H9 (cell line): ENCODE measurements around the gene WDR36. TPM values are rescaled to one million over a fixed set of nuclear protein-coding genes. Genes with fewer than 3 reads are reported as not detected.
A peak's percentile ranks its signal among the peaks of the same experiment; 100 is the strongest.

Experiments
- DNase-seq: peaks from one replicate; pipeline ENCODE4 v3.0.0-alpha.2; 2017
- H2AFZ ChIP-seq: one replicate; pipeline ENCODE4 v1.6.1; 2013; ENCODE audit warnings: mild to moderate bottlenecking, low read length, control low read depth, moderate library complexity
- H2AK5ac ChIP-seq: 2 replicates; pipeline ENCODE4 v1.6.1; 2013; ENCODE audit warnings: low read length, control low read depth, mixed read lengths; ENCODE audit not compliant: insufficient read length
- H2BK120ac ChIP-seq: one replicate; pipeline ENCODE4 v1.6.1; 2013; ENCODE audit warnings: low read depth, mild to moderate bottlenecking, low read length, control low read depth, inconsistent platforms; ENCODE audit not compliant: poor library complexity, severe bottlenecking
- H2BK12ac ChIP-seq: 2 replicates; pipeline ENCODE4 v1.6.1; 2013; ENCODE audit warnings: low read length, control low read depth, mixed read lengths, low read depth; ENCODE audit not compliant: insufficient read length
- H2BK15ac ChIP-seq: 2 replicates; pipeline ENCODE4 v1.6.1; 2013; ENCODE audit warnings: low read depth, low read length, control low read depth
- H2BK20ac ChIP-seq: one replicate; pipeline ENCODE4 v1.6.1; 2013; ENCODE audit warnings: low read depth, mild to moderate bottlenecking, low read length, control low read depth, inconsistent platforms; ENCODE audit not compliant: poor library complexity, severe bottlenecking
- H2BK5ac ChIP-seq: 2 replicates; pipeline ENCODE4 v1.6.1; 2013; ENCODE audit warnings: low read length, control low read depth, mixed read lengths; ENCODE audit not compliant: insufficient read length
- H3K14ac ChIP-seq: 2 replicates; pipeline ENCODE4 v1.6.1; 2013; ENCODE audit warnings: low read length, control low read depth; ENCODE audit not compliant: insufficient read depth
- H3K18ac ChIP-seq: 2 replicates; pipeline ENCODE4 v1.6.1; 2013; ENCODE audit warnings: low read depth, mild to moderate bottlenecking, mixed read lengths, low read length, control low read depth; ENCODE audit not compliant: insufficient read length
- H3K23ac ChIP-seq: 2 replicates; pipeline ENCODE4 v1.6.1; 2013; ENCODE audit warnings: low read length, control low read depth, mixed read lengths, low read depth; ENCODE audit not compliant: insufficient read length
- H3K23me2 ChIP-seq: 2 replicates; pipeline ENCODE4 v1.6.1; 2013; ENCODE audit warnings: low read depth, mild to moderate bottlenecking, mixed read lengths, low read length, control low read depth; ENCODE audit not compliant: insufficient read length, poor library complexity, severe bottlenecking
- H3K27ac ChIP-seq: 2 replicates; pipeline ENCODE4 v1.5.1; 2013; ENCODE audit warnings: low read length, control low read depth, mixed read lengths, low read depth; ENCODE audit not compliant: insufficient read length
- H3K27me3 ChIP-seq: 2 replicates; pipeline ENCODE4 v1.6.1; 2013; ENCODE audit warnings: low read length, control low read depth, inconsistent platforms; ENCODE audit not compliant: insufficient read depth
- H3K4ac ChIP-seq: 2 replicates; pipeline ENCODE4 v1.6.1; 2013; ENCODE audit warnings: low read depth, mild to moderate bottlenecking, control low read depth, inconsistent platforms, low read length, moderate library complexity
- H3K4me1 ChIP-seq: 2 replicates; pipeline ENCODE4 v1.6.1; 2013; ENCODE audit warnings: low read length, control low read depth, inconsistent platforms; ENCODE audit not compliant: insufficient read depth
- H3K4me2 ChIP-seq: 2 replicates; pipeline ENCODE4 v1.6.1; 2013; ENCODE audit warnings: low read length, control low read depth, mixed read lengths; ENCODE audit not compliant: insufficient read length, insufficient read depth
- H3K56ac ChIP-seq: 2 replicates; pipeline ENCODE4 v1.6.1; 2013; ENCODE audit warnings: low read depth, mild to moderate bottlenecking, mixed read lengths, low read length, control low read depth; ENCODE audit not compliant: insufficient read length
- H3K79me1 ChIP-seq: 2 replicates; pipeline ENCODE4 v1.6.1; 2013; ENCODE audit warnings: low read depth, mild to moderate bottlenecking, moderate library complexity, low read length, control low read depth, inconsistent platforms; ENCODE audit not compliant: insufficient read depth, poor library complexity, severe bottlenecking
- H3K79me2 ChIP-seq: 2 replicates; pipeline ENCODE4 v1.6.1; 2013; ENCODE audit warnings: low read length, control low read depth, inconsistent platforms; ENCODE audit not compliant: insufficient read depth
- H3K9ac ChIP-seq: 2 replicates; pipeline ENCODE4 v1.6.1; 2013; ENCODE audit warnings: low read length, control low read depth, mixed read lengths; ENCODE audit not compliant: insufficient read length; ENCODE audit errors: extremely low read depth
- H3K9me3 ChIP-seq: one replicate; pipeline ENCODE4 v1.6.1; 2013; ENCODE audit warnings: low read depth, low read length, inconsistent platforms; ENCODE audit not compliant: control insufficient read depth
- H3T11ph ChIP-seq: one replicate; pipeline ENCODE4 v1.6.1; 2013; ENCODE audit warnings: mild to moderate bottlenecking, low read length, control low read depth, inconsistent platforms
- H4K20me1 ChIP-seq: one replicate; pipeline ENCODE4 v1.6.1; 2013; ENCODE audit not compliant: control insufficient read depth, insufficient read length, insufficient read depth
- H4K5ac ChIP-seq: 2 replicates; pipeline ENCODE4 v1.6.1; 2013; ENCODE audit warnings: low read depth, mild to moderate bottlenecking, mixed read lengths, low read length, control low read depth; ENCODE audit not compliant: insufficient read length
- H4K8ac ChIP-seq: replicated peaks from 2 replicates; pipeline ENCODE4 v1.6.1; 2013; ENCODE audit warnings: low read length, control low read depth, mixed read lengths, low read depth; ENCODE audit not compliant: insufficient read length
- H4K91ac ChIP-seq: 2 replicates; pipeline ENCODE4 v1.6.1; 2013; ENCODE audit warnings: low read depth, mild to moderate bottlenecking, moderate library complexity, mixed read lengths, low read length, control low read depth; ENCODE audit not compliant: insufficient read length
- H3K27ac Mint-ChIP-seq, 3 experiments: 2 replicates in 2 of 3; 3 replicates in 1 of 3; pipeline ENCODE4 v1.8.0; 2020 to 2021; ENCODE audit warnings: mixed read lengths in 3 of 3, mild to moderate bottlenecking in 1 of 3, moderate library complexity in 1 of 3
- H3K27me3 Mint-ChIP-seq: 2 replicates; pipeline ENCODE4 v1.8.0; 2021; ENCODE audit warnings: low read depth, mild to moderate bottlenecking, moderate library complexity, mixed read lengths
- H3K36me3 Mint-ChIP-seq, 3 experiments: 2 replicates in 2 of 3; 3 replicates in 1 of 3; pipeline ENCODE4 v1.8.0; 2020 to 2021; ENCODE audit warnings: low read depth in 3 of 3, mixed read lengths in 3 of 3; ENCODE audit not compliant: insufficient read depth in 1 of 3
- H3K4me1 Mint-ChIP-seq, 2 experiments: 2 replicates each; pipeline ENCODE4 v1.8.0; 2020; ENCODE audit warnings: mixed read lengths in 2 of 2
- H3K4me3 Mint-ChIP-seq, 2 experiments: 2 replicates in 1 of 2; 3 replicates in 1 of 2; pipeline ENCODE4 v1.8.0; 2020 to 2021; ENCODE audit warnings: mild to moderate bottlenecking in 2 of 2, mixed read lengths in 2 of 2, moderate library complexity in 1 of 2
- H3K9me3 Mint-ChIP-seq, 2 experiments: 2 replicates in 1 of 2; 3 replicates in 1 of 2; pipeline ENCODE4 v1.8.0; 2020; ENCODE audit warnings: mild to moderate bottlenecking in 2 of 2, mixed read lengths in 2 of 2, moderate library complexity in 1 of 2
- CTCF ChIP-seq: fragments of 200-600 bp; sonication (generic); conservative IDR thresholded peaks from 3 replicates; pipeline ENCODE4 v1.8.0; 2021; ENCODE audit warnings: antibody characterized with exemption, mild to moderate bottlenecking
- WGBS: extraction: QIAGEN DNeasy Blood & Tissue Kit; methylation state at CpG from one replicate; pipeline ENCODE4 v1.1.7; 2013; ENCODE audit warnings: missing lambda C conversion rate, low lambda C conversion rate, mixed read lengths; ENCODE audit not compliant: insufficient read length; ENCODE audit errors: extremely low coverage; 5-methylcytosine and 5-hydroxymethylcytosine counted together
- total RNA-seq: library from RNA; stranded (reverse); gene quantifications from 2 replicates; pipeline ENCODE4 v1.2.1, GENCODE V29; 2021

Gene WDR36
- total RNA-seq, 1 experiment from 2014 or later = 42.0 TPM

DNA sequence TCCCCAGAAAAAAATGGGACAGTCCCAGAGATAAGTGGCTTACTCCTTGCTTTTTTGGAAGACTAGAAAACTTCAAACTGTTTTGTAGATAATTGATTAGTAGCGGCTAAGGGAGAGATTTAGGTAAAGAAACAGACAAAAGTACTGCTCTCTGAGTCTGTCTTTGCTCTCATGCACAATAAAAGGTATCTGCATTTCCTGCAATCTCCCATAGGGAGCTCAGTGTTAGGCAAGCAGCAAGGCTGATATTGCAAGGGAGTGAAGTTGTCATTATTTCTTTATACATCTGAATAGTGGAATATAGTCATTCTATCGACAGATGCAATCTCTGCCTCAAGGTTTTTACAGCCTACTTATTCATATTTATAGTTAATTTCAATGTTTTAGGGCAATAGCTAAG is 77.1 kb downstream of the WDR36 start:
- Histone ChIP-seq H4K8ac (no peak overlapping the region), H3K27me3 (no peaks in the 10 kb centered on the region), H3K79me1 (no peaks in the 10 kb centered on the region), H3K9me3 (no peaks in the 10 kb centered on the region), H2AK5ac (no peak overlapping the region), H3K79me2 (no peaks in the 10 kb centered on the region), H3K56ac (no peak overlapping the region), H2BK20ac (no peak overlapping the region), H3K18ac (no peak overlapping the region), H2BK12ac (no peak overlapping the region), H4K20me1 (no peaks in the 10 kb centered on the region), H4K5ac (no peak overlapping the region), H2BK15ac (no peak overlapping the region), H3K27ac (no peak overlapping the region), H4K91ac (no peak overlapping the region), H3K4ac (no peak overlapping the region), H3T11ph (no peak overlapping the region), H3K14ac (no peak overlapping the region), H2AFZ (no peak overlapping the region), H3K23me2 (no peaks in the 10 kb centered on the region), H2BK5ac (no peak overlapping the region), H2BK120ac (no peak overlapping the region), H3K4me1 (no peaks in the 10 kb centered on the region), H3K9ac (no peak overlapping the region), H3K4me2 (no peak overlapping the region), H3K23ac (no peak overlapping the region)
- no CpG with 5 or more reads among the region's 2 CpGs for WGBS
- Mint-ChIP-seq H3K9me3 (no peaks in the 10 kb centered on the region), H3K4me3 (no peak overlapping the region), H3K36me3 (no peaks in the 10 kb centered on the region), H3K4me1 (peaks cover 11 to 22% of the 10 kb centered on the region in 2 experiments), H3K27ac (no peak overlapping the region; a peak in 1 of 7 replicates), H3K27me3 (no peaks in the 10 kb centered on the region)
- peak; percentile 32 for TF ChIP-seq CTCF
- DNase-seq = no peak
